H1 (cell line): Measurements from ENCODE around the gene CCDC192. TPM values are rescaled to one million over a fixed set of nuclear protein-coding genes. Genes with fewer than 3 reads are reported as not detected.

ENCODE experiments used
- ATF3 ChIP-seq: IDR thresholded peaks from 2 replicates; pipeline ENCODE4 v1.6.1; 2011; ENCODE audit warnings: low read depth, mild to moderate bottlenecking, low read length; ENCODE audit not compliant: insufficient read depth
- EZH2 ChIP-seq: fragments of 200-600 bp; sonication (generic); IDR thresholded peaks from 2 replicates; pipeline ENCODE4 v1.7.1; 2012; ENCODE audit warnings: low read depth, mild to moderate bottlenecking, moderate library complexity, low read length, inconsistent platforms; ENCODE audit not compliant: severe bottlenecking
- GTF2F1 ChIP-seq: IDR thresholded peaks from 2 replicates; pipeline ENCODE4 v1.6.1; 2012; ENCODE audit warnings: low read depth, low read length, improper control_type of control experiment, borderline replicate concordance
- RXRA ChIP-seq: IDR thresholded peaks from 2 replicates; pipeline ENCODE4 v1.6.1; 2011; ENCODE audit warnings: low read depth, mild to moderate bottlenecking, low read length, moderate library complexity; ENCODE audit not compliant: insufficient read depth
- TEAD4 ChIP-seq: IDR thresholded peaks from 2 replicates; pipeline ENCODE4 v1.6.1; 2012; ENCODE audit warnings: low read depth, low read length, inconsistent platforms, mixed read lengths
- polyA plus RNA-seq, 7 experiments: library from polyadenylated mRNA; depleted of rRNA in 3 of 7; stranded (reverse) in 5 of 7; unstranded in 2 of 7; fragments of >200 nt in 5 of 7; fragments of 200-250 nt in 2 of 7; gene quantifications; 1 replicate in 5 of 7; 2 replicates in 1 of 7; 4 replicates in 1 of 7; pipeline versions ENCODE4 v1.2.1 to v1.2.3, GENCODE V29; 2011 to 2013; ENCODE audit warnings: missing spikeins in 2 of 7, mixed read lengths in 2 of 7
- total RNA-seq: library from RNA; stranded (reverse); fragmentation: NEBNext Ultra II Directional; extraction: Animal tissue kit (Norgen Biotek cat#: 25700); gene quantifications from 2 replicates; pipeline ENCODE4 v1.2.1, GENCODE V29; 2021

The CCDC192 gene
- total and polyA plus RNA-seq, 2 of the 8 experiments (the other 6 are each of a cell fraction or from before 2014, with no cell fraction given), result 0.61 TPM; not detected in 1

DNA sequence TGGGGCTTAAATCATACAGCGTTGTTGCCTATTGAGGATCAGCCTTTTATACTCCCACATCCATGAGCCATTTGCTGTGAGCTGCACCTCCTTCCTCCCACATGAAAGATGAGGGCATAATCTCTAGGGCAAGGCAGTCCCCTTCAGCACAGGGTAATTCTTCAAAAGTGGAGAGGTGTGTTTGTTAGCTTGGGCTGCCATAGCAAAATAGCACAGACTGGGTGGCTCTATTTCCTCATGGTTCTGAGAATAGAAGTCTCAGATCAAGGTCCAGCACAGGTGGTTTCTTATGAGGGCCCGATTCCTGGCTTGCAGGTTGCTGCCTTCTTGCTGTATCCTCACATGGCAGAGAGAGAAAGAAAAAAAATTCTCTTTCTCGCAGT is 258.6 kb downstream of the CCDC192 start (continued):
- TF ChIP-seq ATF3 (no peak), EZH2 (no peak), TEAD4 (no peak), GTF2F1 (no peak), RXRA (no peak)
- TF ChIP-seq, all 59 proteins: peak for 0
